CD14-positive monocyte (primary cell): ENCODE data around the gene CELF4. TPM values are rescaled to one million over a fixed set of nuclear protein-coding genes. Genes with fewer than 3 reads are reported as not detected.

Source experiments
- DNase-seq, 3 donors: peaks; one replicate each; pipeline ENCODE4 v3.0.0-alpha.2; 2011 to 2022
- H2AFZ ChIP-seq: 2 replicates; pipeline ENCODE4 v1.6.0; 2012; ENCODE audit warnings: mild to moderate bottlenecking, low read depth, low read length, inconsistent platforms; ENCODE audit not compliant: insufficient read depth, poor library complexity, severe bottlenecking
- H3K27ac ChIP-seq, 2 donors: 1 replicate in 1 of 2; 2 replicates in 1 of 2; pipeline ENCODE4 v1.5.1; 2012 to 2013; ENCODE audit warnings: low read length in 2 of 2, control low read depth in 1 of 2, inconsistent platforms in 1 of 2, low read depth in 1 of 2, mild to moderate bottlenecking in 1 of 2
- H3K27me3 ChIP-seq, 2 donors: one replicate each; pipeline versions ENCODE4 v1.6.0 to v1.6.1; 2011 to 2013; ENCODE audit warnings: low read length in 2 of 2; ENCODE audit not compliant: control insufficient read depth in 2 of 2, insufficient read depth in 2 of 2
- H3K36me3 ChIP-seq, 2 donors: replicated peaks in 1 of 2; 1 replicate in 1 of 2; 2 replicates in 1 of 2; pipeline versions ENCODE4 v1.5.1 to v1.6.1; 2012 to 2013; ENCODE audit warnings: low read length in 2 of 2, control low read depth in 1 of 2, inconsistent platforms in 1 of 2, mild to moderate bottlenecking in 1 of 2; ENCODE audit not compliant: insufficient read depth in 2 of 2, control insufficient read depth in 1 of 2
- H3K4me1 ChIP-seq, 2 donors: 1 replicate in 1 of 2; 2 replicates in 1 of 2; pipeline versions ENCODE4 v1.5.1 to v1.6.1; 2012 to 2013; ENCODE audit warnings: low read length in 2 of 2, control low read depth in 1 of 2, inconsistent platforms in 1 of 2, mild to moderate bottlenecking in 1 of 2, moderate library complexity in 1 of 2; ENCODE audit not compliant: insufficient read depth in 2 of 2, control insufficient read depth in 1 of 2
- H3K4me2 ChIP-seq: replicated peaks from 2 replicates; pipeline ENCODE3; 2012; ENCODE audit warnings: low read length, moderate library complexity, mild to moderate bottlenecking; ENCODE audit not compliant: poor library complexity, severe bottlenecking; ENCODE audit errors: extremely low read depth
- H3K4me3 ChIP-seq, 3 experiments: fragments of 200-600 bp in 1 of 3; sonication (generic) in 1 of 3; replicated peaks in 1 of 3; 1 replicate in 2 of 3; 2 replicates in 1 of 3; pipeline ENCODE4 v1.5.1; 2011 to 2013; ENCODE audit warnings: low read length in 3 of 3, mild to moderate bottlenecking in 3 of 3, control low read depth in 2 of 3, low read depth in 2 of 3, inconsistent platforms in 1 of 3, moderate library complexity in 1 of 3
- H3K79me2 ChIP-seq: 2 replicates; pipeline ENCODE4 v1.6.0; 2012; ENCODE audit warnings: mild to moderate bottlenecking, control low read depth, inconsistent platforms, low read length, moderate library complexity; ENCODE audit not compliant: insufficient read depth
- H3K9ac ChIP-seq: 2 replicates; pipeline ENCODE4 v1.6.0; 2017; ENCODE audit warnings: low read length, mild to moderate bottlenecking; ENCODE audit not compliant: insufficient read depth, poor library complexity, severe bottlenecking
- H3K9me3 ChIP-seq, 2 donors: replicated peaks in 1 of 2; 1 replicate in 1 of 2; 2 replicates in 1 of 2; pipeline versions ENCODE4 v1.5.1 to v1.6.1; 2012 to 2013; ENCODE audit warnings: low read length in 2 of 2, control low read depth in 1 of 2; ENCODE audit not compliant: control insufficient read depth in 1 of 2, insufficient read depth in 1 of 2
- H4K20me1 ChIP-seq: 2 replicates; pipeline ENCODE4 v1.6.0; 2012; ENCODE audit warnings: mild to moderate bottlenecking, low read length, control low read depth, moderate library complexity; ENCODE audit not compliant: insufficient read depth
- H3K27ac Mint-ChIP-seq, 7 donors: one replicate each; pipeline ENCODE4 v1.8.0; 2020; ENCODE audit warnings: mild to moderate bottlenecking in 7 of 7, mixed read lengths in 7 of 7, moderate library complexity in 6 of 7, inconsistent platforms in 2 of 7
- H3K27me3 Mint-ChIP-seq, 3 donors: one replicate each; pipeline ENCODE4 v1.8.0; 2021 to 2022; ENCODE audit warnings: low read depth in 3 of 3, mild to moderate bottlenecking in 3 of 3, mixed read lengths in 3 of 3, moderate library complexity in 3 of 3, inconsistent platforms in 1 of 3
- H3K36me3 Mint-ChIP-seq, 2 donors: one replicate each; pipeline ENCODE4 v1.8.0; 2020; ENCODE audit warnings: mixed read lengths in 2 of 2, inconsistent platforms in 1 of 2, mild to moderate bottlenecking in 1 of 2
- H3K4me1 Mint-ChIP-seq: one replicate; pipeline ENCODE4 v1.8.0; 2020; ENCODE audit warnings: mild to moderate bottlenecking, mixed read lengths
- H3K4me3 Mint-ChIP-seq, 2 donors: one replicate each; pipeline ENCODE4 v1.8.0; 2020; ENCODE audit warnings: mild to moderate bottlenecking in 2 of 2, mixed read lengths in 2 of 2, moderate library complexity in 1 of 2
- H3K9me3 Mint-ChIP-seq, 7 donors: one replicate each; pipeline ENCODE4 v1.8.0; 2020 to 2022; ENCODE audit warnings: mixed read lengths in 7 of 7, mild to moderate bottlenecking in 6 of 7, moderate library complexity in 6 of 7, inconsistent platforms in 2 of 7
- CTCF ChIP-seq: fragments of 200-600 bp; IDR thresholded peaks from one replicate; pipeline ENCODE4 v1.8.0; 2022; ENCODE audit warnings: antibody characterized with exemption, mild to moderate bottlenecking
- WGBS: methylation state at CpG from one replicate; pipeline ENCODE4 v1.1.5; 2013; ENCODE audit warnings: missing lambda C conversion rate; ENCODE audit not compliant: insufficient coverage; 5-methylcytosine and 5-hydroxymethylcytosine counted together
- intact Hi-C, 2 donors: fragments of 100-400 bp; cut with micrococcal nuclease; formaldehyde crosslinking; loops; one replicate each; pipeline versions ENCODE4 v1.15.0 to v1.15.1; 2023
- polyA plus RNA-seq, 3 donors: library from polyadenylated mRNA; depleted of rRNA in 1 of 3; unstranded in 2 of 3; stranded (reverse) in 1 of 3; fragments of 300-500 nt in 2 of 3; fragments of >200 nt in 1 of 3; fragmentation: Illumina TruSeq in 2 of 3; gene quantifications; 1 replicate in 2 of 3; 2 replicates in 1 of 3; pipeline ENCODE4 v1.2.3, GENCODE V29; 2012 to 2021

CELF4 gene
- polyA plus RNA-seq, 3 donors, result not detected

- Histone ChIP-seq H3K4me2 (no peak overlapping the region), H3K9me3 (no peaks in the 10 kb centered on the region), H3K36me3 (no peaks in the 10 kb centered on the region), H3K27me3 (peaks cover 0 to 13% of the 10 kb centered on the region in 2 donors), H3K79me2 (no peaks in the 10 kb centered on the region), H4K20me1 (no peaks in the 10 kb centered on the region), H3K27ac (no peak overlapping the region), H3K4me3 (no peak overlapping the region), H2AFZ (no peak overlapping the region), H3K4me1 (no peaks in the 10 kb centered on the region), H3K9ac (no peak overlapping the region)
- no peak for DNase-seq
- whole genome bisulfite sequencing, result 80% methylated on average over 8 of the region's 9 CpGs
- H3K9me3 Mint-ChIP-seq, result no peaks in the 10 kb centered on the region
- no peaks in the 10 kb centered on the region for H3K4me1 Mint-ChIP-seq
- intact Hi-C loops, result no loop called here
- no peak for TF ChIP-seq CTCF
- H3K27ac Mint-ChIP-seq, result no peak overlapping the region
- H3K36me3 Mint-ChIP-seq, result no peaks in the 10 kb centered on the region
- no peak overlapping the region for H3K4me3 Mint-ChIP-seq
- H3K27me3 Mint-ChIP-seq, result peaks cover 25 to 29% (median 27%) of the 10 kb centered on the region in 3 donors
Observed at GRCh38 chr18:37540424-37541138, 25.0 kb downstream of the CELF4 start.

DNA sequence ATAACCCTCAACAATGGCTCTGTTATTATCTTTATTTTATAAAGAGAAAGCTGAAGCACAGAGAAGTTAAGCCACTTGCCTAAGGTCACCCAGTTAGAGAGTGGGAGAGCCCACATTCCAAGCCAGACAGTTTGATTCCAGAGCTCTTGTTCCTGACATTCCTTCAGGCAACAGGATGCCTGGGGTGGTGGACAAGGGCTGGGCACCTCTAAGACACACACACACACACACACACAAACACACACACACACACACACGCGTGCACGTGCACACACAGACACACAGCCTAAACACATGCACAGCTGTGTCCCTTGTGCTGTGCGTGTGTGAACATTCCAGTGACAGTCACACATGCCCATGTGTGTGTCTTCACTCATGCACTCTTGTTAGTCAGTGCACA is 26.4 kb downstream of the CELF4 start:
- no peaks in the 10 kb centered on the region for H3K9me3 Mint-ChIP-seq
- H3K4me3 ChIP-seq, result no peak overlapping the region
- 100% methylated on average over 4 of the region's 4 CpGs for WGBS
- no peak overlapping the region for H3K4me3 Mint-ChIP-seq
- DNase-seq, result no peak
- no peak overlapping the region for H3K9ac ChIP-seq
- H3K4me1 ChIP-seq, result no peaks in the 10 kb centered on the region
- H4K20me1 ChIP-seq, result no peaks in the 10 kb centered on the region
- H3K27me3 Mint-ChIP-seq, result peaks cover 25 to 30% (median 27%) of the 10 kb centered on the region in 3 donors
- no peak for TF ChIP-seq CTCF
- H3K9me3 ChIP-seq, result no peaks in the 10 kb centered on the region
- intact Hi-C loops, result no loop called here
- H3K36me3 Mint-ChIP-seq, result no peaks in the 10 kb centered on the region
- no peak overlapping the region for H3K27ac Mint-ChIP-seq
- H3K27me3 ChIP-seq, result peaks cover 0 to 13% of the 10 kb centered on the region in 2 donors
- no peaks in the 10 kb centered on the region for H3K79me2 ChIP-seq
- no peaks in the 10 kb centered on the region for H3K4me1 Mint-ChIP-seq
- no peak overlapping the region for H3K4me2 ChIP-seq
- H3K36me3 ChIP-seq, result no peaks in the 10 kb centered on the region
- no peak overlapping the region for H2AFZ ChIP-seq
- H3K27ac ChIP-seq, result no peak overlapping the region
